LNCAP (cell line): ENCODE data around the gene SNTB2.

Experiments
- TF ChIP-seq, protein P1 (sequence below): fragments of 450-650 bp; IDR thresholded peaks from 2 replicates; pipeline ENCODE4 v1.5.1; 2017; ENCODE audit warnings: mild to moderate bottlenecking

Gene SNTB2

DNA sequence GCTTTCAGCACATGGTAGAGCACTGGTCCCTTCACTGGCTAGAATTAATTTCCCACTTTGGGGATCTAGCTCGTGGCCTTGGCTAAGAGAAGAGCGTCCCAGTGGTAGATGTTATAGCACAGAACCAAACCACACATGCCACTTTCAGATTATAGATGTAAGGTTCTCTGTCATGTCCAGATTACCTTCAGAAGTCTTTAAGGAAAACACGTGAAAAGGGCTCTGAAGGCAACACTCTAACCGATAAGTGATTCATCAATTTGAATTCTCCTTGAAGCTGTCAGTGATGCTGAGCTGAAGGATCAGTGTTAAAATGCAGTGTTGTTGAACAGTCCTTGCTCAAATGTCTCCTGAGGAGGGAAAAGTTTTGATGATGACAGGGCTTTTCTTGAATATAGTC lies 80.7 kb downstream of the SNTB2 start:
- TF ChIP-seq, protein P1, sequence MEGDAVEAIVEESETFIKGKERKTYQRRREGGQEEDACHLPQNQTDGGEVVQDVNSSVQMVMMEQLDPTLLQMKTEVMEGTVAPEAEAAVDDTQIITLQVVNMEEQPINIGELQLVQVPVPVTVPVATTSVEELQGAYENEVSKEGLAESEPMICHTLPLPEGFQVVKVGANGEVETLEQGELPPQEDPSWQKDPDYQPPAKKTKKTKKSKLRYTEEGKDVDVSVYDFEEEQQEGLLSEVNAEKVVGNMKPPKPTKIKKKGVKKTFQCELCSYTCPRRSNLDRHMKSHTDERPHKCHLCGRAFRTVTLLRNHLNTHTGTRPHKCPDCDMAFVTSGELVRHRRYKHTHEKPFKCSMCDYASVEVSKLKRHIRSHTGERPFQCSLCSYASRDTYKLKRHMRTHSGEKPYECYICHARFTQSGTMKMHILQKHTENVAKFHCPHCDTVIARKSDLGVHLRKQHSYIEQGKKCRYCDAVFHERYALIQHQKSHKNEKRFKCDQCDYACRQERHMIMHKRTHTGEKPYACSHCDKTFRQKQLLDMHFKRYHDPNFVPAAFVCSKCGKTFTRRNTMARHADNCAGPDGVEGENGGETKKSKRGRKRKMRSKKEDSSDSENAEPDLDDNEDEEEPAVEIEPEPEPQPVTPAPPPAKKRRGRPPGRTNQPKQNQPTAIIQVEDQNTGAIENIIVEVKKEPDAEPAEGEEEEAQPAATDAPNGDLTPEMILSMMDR: no peak

- TF ChIP-seq, protein P1: no peak
Observed at GRCh38 chr16:69270395-69270794, 83.4 kb downstream of the SNTB2 start.

GRCh38 chr16:69270831-69271230 lies 83.9 kb downstream of the SNTB2 start:
- TF ChIP-seq, protein P1: no peak

DNA sequence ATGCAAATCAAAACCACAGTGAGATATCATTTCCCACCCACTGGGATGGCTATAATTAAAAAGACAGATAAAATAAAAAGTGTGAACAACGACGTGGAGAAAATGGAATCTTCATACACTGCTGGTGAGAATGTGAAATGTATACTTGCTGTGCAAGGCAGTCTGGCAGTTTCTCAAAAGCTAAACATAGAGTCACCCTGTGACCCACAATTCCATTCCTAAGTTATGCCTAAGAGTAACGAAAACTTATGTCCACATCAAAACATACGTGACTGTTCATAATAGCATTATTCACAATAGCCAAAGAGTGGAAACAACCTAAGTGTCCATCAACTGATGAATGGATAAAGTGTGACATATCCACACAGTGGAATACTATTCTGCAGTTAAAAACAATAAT lies 86.0 kb downstream of the SNTB2 start:
- TF ChIP-seq, protein P1: no peak

DNA sequence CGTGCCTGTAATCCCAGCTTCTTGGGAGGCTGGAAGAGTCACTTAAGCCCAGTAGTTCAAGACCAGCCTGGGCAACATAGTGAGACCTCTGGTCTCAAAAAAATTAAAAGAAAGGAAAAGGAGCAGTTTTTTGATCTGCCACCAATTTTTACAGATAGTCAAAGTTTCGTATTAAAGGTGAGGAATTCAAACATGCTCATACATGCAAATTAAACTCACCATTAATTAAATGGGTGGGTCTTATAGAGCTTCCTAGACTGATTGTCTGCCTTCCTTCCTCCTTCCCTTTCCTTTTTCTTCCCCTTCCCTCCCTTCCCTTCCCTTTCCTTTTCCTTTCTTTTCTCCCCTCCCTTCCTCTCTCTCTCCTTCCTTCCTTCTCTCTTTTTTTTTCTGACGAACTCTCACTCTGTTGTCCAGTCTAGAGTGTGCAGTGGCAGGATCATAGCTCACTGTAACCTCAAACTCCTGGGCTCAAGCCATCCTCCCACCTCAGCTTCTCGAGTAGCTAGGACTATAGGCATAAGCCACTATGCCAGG lies 87.8 kb downstream of the SNTB2 start:
- TF ChIP-seq, protein P1: no peak

DNA sequence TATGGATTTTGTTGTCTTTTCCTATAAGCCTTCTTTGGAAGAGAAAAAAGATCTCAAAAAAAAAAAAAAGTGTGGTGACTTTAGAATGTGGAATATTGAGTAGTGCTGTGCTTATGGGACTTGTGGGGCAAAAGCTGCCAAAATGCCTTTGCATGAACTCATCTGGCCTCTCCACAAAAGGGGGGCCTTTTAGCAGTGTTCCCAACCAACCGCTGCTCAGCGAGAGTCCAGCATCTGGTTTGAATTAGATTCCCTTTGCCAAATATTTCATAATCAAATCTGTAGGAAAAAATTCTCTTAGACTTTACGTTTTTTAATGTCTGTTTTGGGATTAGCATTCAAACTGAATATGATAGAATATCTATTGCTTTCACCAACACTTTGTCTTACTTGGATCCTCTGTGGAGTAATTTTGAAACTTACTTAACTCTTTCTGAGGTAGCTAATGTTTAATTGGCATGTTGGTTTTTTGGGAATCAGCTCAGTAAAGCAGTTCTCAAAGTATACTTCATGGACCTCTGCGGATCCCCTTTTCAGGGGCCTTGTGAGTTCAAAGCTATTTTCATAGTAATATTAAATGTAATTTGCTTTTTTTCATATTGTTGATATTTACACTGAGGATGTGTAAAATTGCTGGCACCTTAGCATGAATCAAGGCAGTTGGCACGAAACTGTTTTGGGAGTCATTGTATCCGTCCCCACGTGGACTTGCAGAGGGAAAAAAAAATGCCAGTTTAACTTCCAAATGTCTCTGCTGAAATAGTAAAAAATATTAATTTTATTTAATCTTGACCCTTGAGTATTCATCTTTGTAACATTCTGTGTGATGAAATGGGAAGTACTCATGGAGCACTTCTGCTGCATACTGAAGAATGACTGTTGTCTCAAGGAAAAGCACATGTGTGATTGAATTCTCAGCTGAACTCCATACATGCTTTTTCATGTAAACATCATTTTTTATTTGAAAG lies 89.5 kb downstream of the SNTB2 start:
- TF ChIP-seq, protein P1: no peak

GRCh38 chr16:69277413-69277812 lies 90.4 kb downstream of the SNTB2 start:
- TF ChIP-seq, protein P1: no peak
